ENCODE measurements around the gene URB2.
"Not testable (repeated sequence)": the region's sequence is repeated elsewhere in the genome, so short reads cannot be mapped to it uniquely, and the experiment has no call there.

URB2 gene

DNA sequence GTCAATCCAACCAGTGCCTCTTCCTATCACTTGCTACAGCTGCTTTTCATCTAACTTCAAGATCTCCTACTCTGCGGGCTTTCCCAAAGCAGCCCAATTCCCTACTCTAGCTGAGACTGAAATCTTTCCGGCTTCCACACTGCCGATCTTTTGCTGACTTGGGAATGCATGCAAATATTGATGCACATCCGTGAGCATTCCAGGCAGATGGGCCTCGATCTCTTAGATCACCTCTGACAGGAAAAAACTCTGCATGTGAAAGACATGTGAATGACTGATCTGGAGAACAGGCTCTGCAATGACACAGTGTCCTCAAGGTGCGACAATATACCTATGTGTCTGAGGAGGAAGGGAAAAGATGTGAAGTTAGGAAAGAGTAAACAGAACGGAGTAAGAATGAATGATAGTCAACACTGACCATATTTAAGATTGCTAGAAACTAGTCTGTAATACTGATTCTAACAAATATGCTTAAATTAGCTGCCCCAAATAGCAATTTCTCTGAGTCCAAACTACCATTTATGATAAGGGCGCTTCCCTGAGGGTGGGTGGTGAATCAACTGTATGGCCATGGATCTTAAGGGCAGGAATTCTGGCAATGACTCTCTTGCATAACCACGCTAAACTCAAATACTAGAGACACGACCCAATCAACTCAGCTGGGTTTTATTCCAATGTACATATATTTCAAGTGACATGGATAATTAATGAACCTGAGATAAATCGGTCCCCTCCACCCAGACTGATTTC, 8.5 kb upstream of the URB2 start:
- ATAC-seq: no peak

DNA sequence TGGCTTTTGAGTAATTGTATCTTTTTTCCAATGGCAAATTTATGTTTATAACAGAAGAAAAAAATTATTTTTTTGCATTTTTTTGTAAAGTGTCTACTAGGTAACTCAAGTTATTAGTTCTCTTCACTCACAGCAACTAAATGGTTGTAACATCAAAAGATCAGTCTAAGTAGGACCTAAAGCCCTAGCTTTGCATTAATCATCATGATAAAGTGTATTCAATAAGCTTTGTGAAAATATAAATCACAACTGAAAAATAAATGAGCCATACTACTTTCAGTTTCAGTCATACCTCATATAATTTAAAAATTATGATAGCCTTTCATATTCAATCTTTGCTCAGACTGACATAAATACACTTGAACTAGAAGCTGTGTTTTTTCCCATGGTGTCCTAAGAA, 7.0 kb upstream of the URB2 start:
- peak; percentile 91 to 93 for ATAC-seq

DNA sequence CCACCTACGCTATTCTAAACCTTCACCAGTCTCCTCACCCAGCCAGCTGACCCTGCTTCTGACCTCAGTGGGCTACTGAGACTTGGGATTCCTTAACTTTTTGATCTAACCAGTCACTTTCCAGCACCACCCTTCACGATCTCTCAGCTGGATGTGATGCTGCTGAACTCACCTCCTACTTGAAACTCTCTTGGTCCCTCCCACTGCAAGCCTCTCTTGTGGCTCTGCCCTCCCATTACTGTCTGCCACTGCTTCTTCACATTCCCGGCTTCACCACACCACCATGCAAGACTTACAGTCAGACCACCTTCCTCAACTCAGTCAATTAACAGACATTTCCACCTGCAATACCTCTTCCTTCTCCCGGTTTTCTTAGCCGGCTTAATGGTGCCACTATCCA, 6.4 kb upstream of the URB2 start:
- no peak for ATAC-seq

DNA sequence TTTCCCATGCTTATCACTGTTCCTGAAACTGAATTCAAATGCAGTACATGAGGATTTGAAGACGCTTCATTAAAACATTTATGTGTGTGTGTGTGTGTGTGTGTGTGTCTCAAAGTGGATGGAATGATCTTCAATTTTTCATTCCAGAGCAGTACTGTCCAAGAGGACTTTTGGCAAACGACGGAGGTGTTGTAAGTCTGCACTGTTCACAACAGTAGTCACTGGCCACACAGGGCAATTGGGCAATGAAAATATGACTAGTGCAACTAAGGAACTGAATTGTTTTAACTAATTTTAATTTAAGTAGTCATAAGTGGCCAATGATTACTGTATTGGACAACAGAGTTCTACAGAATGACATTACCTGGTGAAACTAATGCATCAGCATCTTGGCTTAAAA, 5.2 kb upstream of the URB2 start:
- ATAC-seq: no peak

DNA sequence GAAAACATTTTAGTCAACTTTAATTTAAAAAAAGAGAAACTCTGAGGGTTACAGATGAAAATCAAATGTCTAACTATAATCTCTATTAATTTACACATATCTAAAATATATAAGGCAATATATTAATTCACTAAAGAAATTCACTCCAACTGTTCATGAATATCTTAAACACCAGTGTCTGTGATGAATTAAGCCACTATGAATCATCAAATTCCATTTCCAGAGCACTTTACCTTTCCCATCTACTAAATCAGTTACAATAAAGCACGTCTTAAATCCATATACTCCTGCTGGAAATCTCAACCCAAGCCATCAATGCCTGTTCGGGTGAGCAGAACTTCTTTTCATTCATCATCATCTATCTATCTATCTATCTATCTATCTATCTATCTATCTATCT, 4.4 kb upstream of the URB2 start:
- ATAC-seq: no peak

DNA sequence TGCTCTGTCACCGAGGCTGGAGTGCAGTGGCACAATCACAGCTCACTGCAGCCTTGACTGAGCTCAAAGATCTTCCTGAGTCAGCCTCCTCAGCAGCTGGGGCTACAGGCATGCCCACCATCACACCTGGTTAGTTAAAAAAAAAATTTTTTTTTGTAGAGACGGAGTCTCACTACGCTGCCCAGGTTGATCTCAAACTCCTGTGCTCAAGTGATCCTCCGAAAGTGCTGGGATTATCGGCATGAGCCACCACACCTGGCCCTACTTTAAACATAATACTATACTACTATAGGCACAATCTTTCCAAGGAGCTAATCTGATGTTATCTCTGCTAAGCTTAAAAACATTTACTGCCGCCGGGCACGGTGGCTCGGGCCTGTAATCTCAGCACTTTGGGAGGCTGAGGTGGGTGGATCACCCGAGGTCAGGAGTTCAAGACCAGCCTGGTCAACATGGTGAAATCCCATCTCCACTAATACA, 3.4 kb upstream of the URB2 start:
- ATAC-seq: not testable (repeated sequence)

DNA sequence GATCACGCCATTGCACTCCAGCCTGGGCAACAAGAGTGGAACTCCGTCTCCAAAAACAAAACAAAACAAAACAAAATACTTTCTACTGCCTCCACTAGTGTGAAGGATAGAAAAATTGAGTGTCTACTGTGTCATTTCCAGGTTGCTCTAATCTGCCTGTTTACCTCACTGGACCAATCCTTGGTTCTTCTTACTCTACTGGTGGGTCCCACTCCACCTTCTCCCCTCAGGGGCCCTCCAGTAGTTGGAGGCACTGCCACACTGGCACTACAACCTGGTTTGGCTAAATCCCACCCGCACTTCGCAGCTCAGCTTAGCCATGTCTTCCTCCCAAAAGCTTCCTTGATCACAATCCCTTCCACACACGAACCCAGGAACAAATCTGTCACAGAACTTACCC, 2.8 kb upstream of the URB2 start:
- no peak for ATAC-seq

DNA sequence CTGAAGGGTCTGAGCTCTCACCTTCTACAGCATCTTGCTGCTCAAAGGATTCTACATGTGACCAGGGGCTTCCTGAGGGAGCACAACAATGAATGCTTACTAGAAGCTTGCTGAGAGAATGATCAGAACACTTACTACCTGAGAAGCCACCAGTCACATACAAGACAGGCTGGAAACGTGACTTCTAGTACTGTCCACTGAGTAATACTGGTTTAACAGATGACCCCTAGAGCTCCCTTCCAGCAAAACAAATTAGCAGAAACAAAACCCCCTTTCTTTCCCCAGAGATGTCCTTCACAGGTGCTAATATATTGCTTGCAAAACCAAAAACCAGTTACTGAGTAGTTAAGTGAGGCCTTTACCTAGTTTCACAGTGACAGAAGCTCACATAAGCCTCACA, 2.2 kb upstream of the URB2 start:
- ATAC-seq: no peak

DNA sequence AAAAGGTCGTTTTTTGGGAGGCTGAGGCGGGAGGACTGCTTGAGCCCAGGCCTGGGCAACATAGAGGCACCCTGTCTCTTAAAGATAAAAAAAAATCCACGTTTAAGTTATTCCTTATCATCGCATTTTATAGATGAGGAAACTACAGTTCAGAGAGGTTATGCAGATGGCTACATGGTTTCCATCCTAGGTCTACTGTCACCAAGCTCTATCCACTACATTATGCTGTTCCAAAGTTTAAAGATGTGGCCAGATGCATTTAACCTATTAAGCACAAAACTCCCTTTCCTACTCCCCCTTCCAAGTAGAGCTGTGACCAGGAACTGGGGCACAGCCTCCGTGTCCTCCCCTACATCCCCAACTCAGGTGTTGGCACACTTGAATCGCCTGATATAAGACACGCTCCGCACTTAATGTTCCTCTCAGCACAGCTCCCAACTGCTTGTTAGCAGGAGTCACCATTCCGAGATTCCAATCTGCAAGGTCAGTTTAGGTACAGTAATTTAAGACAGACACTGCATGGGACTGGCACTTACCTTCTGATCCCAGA, 1.5 kb upstream of the URB2 start:
- ATAC-seq: no peak

DNA sequence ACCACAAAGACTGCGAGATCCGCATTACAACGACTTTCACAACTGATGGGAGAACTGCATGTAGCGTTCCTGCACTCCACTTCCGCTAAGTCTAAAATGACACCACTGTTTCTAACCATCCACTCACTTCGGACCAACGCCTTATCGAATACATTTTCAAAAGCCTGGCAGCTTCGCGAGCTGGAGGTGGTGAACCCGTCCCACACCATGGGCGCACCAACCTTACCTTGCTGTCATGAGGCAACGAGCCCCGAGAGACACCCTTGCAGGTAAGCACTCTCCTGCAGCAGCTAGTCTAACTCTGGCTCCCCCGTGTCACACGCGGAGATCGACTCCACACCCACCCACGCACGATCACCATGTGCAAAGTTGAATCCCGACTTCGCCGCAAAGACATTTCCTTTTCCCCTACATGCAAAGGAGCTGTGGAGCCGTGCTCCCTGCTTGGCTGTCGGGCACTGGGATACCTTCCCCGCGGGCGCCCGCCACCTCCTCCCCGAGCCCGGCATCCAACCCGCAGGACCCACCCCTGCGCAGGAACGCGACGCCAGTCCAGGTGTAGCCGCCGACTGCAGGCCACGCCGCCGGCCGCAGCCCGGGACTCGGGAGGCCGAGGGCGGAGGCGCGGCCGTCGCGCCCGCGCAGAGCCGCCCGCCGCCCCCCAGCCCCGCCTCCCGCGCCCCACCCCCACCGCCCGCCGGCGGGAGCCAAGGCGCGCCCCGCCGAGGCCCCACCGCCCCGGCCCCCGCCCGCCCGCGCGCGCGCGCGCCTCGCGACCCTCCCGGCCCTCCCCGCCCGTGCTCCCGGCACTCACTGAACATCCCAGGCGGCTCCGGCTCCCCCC, 754 bp upstream of the URB2 start:
- peak; percentile 17 to 29 for ATAC-seq

DNA sequence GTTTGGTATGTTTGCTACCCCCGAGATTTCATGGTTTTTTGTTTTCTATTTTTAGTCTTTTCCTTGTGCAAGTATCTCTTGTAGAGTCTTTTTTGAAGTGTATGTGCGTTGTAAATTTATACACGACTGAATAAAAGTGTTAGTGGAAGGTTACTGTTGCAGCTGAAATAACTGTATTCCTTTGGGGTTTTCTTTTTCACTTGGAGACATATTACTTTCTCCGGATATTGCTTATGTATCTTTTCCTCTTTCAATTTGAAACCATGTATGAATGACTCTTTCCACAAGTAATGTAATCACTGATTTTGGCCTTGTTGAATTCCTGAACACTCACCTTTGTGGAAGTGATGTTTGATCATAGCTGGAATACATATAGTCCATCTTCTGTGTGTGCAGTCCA, 956 bp downstream of the URB2 start:
- ATAC-seq: no peak

DNA sequence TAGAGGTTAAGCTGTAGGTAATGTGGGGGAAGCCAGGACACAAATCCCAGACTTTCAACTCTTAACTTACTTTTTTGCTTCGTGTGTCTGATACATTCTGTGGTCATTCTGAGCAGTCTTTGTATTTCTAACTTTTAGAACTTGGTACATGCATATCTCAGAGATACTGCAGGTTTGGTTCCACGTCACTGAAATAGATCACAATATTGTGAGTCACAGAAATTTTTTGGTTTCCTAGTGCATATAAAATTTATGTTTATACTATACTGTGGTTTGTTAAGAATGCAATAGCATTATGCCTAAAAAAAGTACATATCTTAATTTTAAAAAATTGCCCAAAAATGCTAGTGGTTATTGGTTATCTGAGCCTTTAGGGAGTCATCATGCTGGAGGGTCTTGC, 3.2 kb downstream of the URB2 start:
- ATAC-seq: no peak

DNA sequence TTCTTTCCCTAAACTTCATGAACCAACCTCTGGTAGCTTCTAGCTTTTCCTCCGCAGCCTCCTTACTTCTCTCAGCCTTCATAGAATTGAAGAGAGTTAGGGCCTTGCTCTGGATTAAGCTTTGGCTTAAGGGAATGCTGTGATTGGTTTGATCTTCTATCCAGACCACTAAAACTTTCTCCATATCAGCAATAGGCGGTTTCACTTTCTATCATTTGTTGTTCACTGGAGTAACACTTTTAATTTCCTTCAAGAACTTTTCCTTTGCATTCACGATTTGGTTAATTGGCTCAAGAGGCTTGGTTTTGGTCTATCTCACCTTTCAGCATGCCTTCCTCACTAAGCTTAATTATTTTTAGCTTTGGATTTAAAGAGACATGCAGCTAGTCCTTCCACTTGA, 5.1 kb downstream of the URB2 start:
- ATAC-seq: no peak

DNA sequence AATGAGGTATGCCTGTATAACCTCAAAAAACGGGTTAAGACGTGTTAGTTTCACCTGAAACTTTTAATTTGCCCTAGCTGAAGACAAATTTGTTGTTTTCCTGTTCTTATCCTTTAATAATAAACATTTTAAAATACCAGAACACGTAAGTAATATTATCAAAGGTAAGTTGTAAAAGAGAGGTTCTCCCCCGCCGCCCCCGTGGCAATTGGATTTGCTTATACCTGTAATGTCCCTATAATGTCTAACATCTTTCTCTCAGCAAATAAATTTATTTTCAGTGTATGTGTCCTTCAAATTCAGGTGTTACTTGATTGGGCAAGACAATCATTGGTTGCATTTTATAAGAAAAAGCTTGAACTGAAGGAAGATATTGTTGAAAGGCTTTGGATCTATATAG, 5.9 kb downstream of the URB2 start:
- no peak for ATAC-seq

DNA sequence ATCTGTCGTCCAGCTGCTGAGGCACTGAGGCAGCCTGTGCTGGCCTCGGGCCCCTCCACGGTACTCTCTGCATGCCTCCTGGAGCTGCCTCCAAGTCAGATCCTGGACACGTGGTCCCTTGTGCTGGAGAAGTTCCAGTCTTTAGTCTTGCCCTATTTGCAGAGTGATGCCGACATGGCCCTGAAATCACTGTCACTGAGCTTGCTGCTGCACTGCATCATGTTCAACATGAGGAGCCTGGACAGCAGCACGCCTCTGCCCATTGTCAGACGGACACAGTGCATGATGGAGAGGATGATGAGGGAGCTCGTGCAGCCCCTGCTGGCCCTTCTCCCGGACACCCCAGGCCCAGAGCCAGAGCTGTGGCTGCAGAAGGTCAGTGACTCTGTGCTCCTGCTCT, 10.0 kb downstream of the URB2 start:
- ATAC-seq: no peak

DNA sequence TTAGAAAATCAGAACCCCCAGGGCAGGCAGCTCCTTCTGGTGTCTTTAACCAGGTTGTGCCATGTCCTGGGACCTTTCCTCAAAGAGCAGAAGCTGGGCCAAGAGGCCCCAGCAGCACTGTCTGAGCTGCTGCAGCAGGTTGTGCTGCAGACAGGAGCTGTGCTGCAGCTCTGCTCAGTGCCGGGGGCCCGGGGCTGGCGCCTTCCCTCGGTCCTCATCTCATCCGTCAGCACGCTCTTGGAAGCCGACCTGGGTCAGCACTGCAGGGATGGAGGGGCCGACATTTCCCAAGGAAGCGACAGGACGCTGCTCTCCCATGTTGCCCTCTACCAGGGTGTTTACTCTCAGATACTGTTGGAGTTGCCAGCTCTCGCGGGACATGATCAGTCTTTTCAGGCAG, 11.7 kb downstream of the URB2 start:
- no peak for ATAC-seq

DNA sequence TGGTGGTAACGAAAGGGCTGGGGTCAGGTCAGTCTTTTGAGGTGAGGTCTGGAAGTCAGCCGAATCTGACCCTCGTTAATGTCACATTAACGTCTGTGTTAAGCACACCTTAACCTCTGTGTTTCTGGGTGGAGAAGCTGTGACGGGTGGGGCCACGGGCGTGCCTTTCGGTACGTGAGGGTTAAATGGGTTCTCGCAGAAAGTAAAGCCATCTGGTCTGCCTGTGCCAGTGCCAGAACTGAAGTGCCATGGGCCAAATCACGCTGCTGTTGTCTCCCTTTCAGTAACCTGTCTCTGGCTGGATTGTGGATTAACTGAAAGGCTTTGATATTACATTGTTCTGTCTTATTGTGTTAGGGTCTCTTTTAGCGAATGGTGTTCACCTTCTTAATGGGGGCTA, 14.4 kb downstream of the URB2 start:
- no peak for ATAC-seq

DNA sequence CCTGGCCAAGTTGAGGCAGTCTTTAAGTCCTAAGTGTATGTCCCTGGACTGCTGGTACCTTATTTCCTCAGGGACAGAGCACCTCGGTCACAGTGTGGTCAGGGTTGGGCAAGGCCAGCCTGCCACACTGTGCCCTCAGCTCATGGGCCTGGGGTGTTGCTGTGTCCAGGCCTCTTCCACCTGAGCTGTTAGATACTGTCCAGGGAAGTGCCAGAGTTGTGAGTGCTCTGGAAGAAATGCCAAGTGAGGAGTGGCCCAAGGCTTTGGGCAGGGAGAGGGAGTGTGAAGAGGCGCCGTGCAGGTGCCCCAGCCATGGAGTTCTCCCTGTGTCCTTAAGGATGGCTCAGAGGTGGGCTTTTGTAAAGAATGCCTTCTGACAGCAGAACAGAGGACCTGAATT, 15.3 kb downstream of the URB2 start:
- ATAC-seq: no peak

DNA sequence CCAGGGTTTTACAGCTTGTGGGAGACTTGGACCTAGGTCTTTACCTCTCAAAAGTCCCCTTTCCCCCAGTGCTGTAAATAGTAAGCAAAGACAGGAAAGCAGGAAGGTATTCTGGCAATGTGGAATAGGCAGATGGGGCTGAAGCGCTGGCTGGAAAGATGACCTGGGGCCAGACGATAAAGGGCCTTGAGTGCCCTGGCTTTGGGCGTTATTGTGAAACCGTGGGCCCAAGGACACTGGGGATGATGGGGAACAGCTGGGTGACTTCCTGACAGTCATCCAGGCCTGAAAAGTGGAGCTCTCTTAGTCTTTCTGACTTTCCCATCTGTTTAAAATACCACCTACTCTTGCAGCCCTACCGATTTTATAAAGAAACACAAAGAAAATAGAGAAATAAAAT, 16.3 kb downstream of the URB2 start:
- no peak for ATAC-seq

DNA sequence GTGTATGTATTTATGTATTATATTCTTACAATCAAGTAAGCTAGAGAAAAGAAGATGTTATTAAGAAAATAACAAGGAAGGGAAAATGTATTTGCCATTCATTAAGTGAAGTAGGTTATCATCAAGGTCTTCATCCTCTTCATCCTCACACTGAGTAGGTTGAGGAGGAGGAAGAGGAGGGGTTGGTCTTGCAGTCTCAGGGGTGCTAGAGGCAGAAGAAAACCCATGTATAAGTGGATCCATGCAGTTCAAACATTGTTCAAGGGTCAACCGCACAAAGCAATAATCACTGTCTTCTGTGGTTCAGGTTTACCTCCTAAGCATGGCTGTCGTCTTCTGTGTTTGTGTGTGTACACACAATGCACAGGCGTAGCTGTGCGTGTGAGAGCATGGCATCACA, 16.9 kb downstream of the URB2 start:
- no peak for ATAC-seq

DNA sequence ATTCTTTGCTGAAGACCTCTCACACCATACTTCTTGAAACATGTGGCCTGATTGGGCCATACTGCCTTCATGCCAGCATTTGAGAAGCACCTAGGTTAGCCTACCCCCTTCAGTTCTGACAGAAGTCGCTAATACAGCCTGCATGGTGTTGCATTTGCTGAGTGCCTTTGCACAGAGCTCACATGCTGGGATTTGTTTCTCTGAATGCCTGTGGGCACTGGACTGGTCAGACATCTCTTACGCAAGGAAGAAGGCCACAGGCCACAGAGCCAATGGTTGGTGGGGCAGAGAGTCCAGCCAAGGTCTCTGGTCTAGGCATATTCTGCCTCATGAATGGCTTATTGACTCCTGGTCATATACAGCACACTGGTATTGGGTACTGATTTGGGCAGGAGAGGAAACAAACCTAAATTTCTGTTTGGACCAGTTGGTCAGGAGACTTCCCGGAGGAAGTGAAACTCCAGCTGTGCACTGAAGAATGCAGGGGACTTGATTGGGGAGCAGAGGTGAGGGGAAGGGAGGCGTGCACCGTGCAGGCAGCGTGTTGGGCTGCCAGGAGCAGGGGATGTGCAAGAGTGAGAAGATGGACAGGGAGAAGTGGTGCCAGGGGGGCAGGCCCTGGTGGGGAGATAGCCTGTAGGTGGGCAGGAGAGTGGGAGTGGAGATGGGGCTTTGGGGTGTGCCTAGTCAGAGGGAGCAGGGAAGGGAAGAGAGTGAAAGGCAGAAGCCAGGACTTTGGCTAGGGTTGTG, 18.1 kb downstream of the URB2 start:
- no peak for ATAC-seq

DNA sequence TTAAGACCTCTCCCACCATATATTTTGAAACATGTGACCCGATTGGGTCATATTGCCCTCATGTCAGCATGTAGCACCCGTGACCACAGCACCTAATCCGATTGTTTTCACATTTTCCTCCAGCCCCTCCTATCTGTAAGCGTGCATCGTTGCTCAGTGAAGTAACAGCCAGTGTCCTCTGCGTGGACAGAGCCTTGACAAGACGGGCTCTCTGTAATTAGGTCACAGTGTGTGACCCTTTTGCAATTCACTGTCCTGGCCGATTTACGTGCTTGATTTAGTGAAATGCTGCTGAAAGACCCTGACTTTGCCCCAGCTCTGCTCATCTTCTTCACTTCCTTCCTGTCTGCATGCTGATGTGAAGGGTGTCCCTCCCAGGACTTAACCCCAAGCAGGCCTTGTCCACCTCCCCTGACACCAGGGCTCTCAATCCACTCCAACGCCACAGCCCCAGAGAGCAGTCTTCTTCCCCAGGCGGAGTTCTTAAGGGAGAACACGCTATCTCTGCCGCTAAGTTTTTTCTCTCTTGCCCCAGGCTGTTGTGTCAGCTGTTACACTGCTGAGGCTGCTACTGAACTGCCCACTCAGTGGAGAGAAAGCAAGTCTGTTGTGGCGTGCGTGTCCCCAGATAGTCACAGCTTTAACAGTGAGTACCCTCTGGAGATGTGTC, 19.4 kb downstream of the URB2 start:
- ATAC-seq: no peak

DNA sequence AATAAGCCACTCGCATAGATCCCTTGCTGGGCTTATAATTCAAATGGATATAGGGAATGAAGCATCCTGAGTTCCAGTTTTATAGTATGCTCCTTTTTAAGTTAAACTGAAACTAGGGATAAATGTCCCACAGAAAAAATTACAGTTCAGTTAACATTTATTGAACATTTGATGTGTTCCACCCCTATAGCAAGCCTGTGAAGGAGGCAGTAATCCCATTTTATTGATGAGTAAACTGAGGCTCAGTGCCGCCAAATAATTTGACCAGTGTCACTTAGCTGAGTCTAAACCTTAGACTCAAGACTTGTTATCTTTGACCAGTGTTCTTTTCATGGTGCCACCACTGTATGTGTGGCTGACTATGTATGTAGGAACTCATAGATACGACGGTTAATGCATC, 22.4 kb downstream of the URB2 start:
- no peak for ATAC-seq

All from activated CD4-positive, CD25-positive, alpha-beta regulatory T cell treated with anti-CD3 and anti-CD28 coated beads, Interleukin-2, amount 50 U/mL, for 24 hours (primary cell).